DMS114 treated with DMSO at 0.1 percent for 48 hours (cell line): ENCODE results near the gene GATB.

ENCODE experiments used
- DNase-seq: peaks from one replicate; lab custom pipeline; 2025; ENCODE audit not compliant: unreplicated experiment; lab: John Stamatoyannopoulos, UW

Gene GATB

GRCh38 chr4:151760712-151761661 is at the start of gene GATB:
GATB (minus strand) TSS chr4:151761007; CDS start chr4:151760982, 25 bp downstream.
- peak; percentile 93 for DNase-seq

GRCh38 chr4:151810476-151810875 is 49.7 kb upstream of the GATB start:
- no peak for DNase-seq

- no peak for DNase-seq
These were observed 48.9 kb upstream of the GATB start for GRCh38 chr4:151809716-151810115.

GRCh38 chr4:151808542-151808941 is 47.7 kb upstream of the GATB start:
- no peak for DNase-seq

- no peak for DNase-seq
These were observed 47.3 kb upstream of the GATB start for GRCh38 chr4:151808120-151808529.

- no peak for DNase-seq
These were observed 46.4 kb upstream of the GATB start for GRCh38 chr4:151807220-151807619.

- DNase-seq: no peak
These were observed 45.7 kb upstream of the GATB start for GRCh38 chr4:151806511-151806927.

- DNase-seq: no peak
These were observed 44.0 kb upstream of the GATB start for GRCh38 chr4:151804821-151805220.

GRCh38 chr4:151804086-151804630 is 43.4 kb upstream of the GATB start:
- DNase-seq: no peak

GRCh38 chr4:151803246-151803645 is 42.4 kb upstream of the GATB start:
- no peak for DNase-seq

- DNase-seq: peak; percentile 25
These were observed 41.0 kb upstream of the GATB start for GRCh38 chr4:151801547-151802516.

- DNase-seq: no peak
These were observed 38.7 kb upstream of the GATB start for GRCh38 chr4:151799417-151800012.

- no peak for DNase-seq
These were observed 38.0 kb upstream of the GATB start for GRCh38 chr4:151798678-151799416.

GRCh38 chr4:151797853-151798252 is 37.0 kb upstream of the GATB start:
- DNase-seq: no peak

GRCh38 chr4:151797131-151797530 is 36.3 kb upstream of the GATB start:
- no peak for DNase-seq

GRCh38 chr4:151796106-151796505 is 35.3 kb upstream of the GATB start:
- no peak for DNase-seq

- no peak for DNase-seq
These were observed 32.2 kb upstream of the GATB start for GRCh38 chr4:151792995-151793394.

- no peak for DNase-seq
These were observed 31.7 kb upstream of the GATB start for GRCh38 chr4:151792530-151792929.

GRCh38 chr4:151788021-151788420 is 27.2 kb upstream of the GATB start:
- no peak for DNase-seq

GRCh38 chr4:151786158-151786495 is 25.3 kb upstream of the GATB start:
- no peak for DNase-seq
